ENCODE measurements around the gene HOXC9.

The HOXC9 gene

DNA sequence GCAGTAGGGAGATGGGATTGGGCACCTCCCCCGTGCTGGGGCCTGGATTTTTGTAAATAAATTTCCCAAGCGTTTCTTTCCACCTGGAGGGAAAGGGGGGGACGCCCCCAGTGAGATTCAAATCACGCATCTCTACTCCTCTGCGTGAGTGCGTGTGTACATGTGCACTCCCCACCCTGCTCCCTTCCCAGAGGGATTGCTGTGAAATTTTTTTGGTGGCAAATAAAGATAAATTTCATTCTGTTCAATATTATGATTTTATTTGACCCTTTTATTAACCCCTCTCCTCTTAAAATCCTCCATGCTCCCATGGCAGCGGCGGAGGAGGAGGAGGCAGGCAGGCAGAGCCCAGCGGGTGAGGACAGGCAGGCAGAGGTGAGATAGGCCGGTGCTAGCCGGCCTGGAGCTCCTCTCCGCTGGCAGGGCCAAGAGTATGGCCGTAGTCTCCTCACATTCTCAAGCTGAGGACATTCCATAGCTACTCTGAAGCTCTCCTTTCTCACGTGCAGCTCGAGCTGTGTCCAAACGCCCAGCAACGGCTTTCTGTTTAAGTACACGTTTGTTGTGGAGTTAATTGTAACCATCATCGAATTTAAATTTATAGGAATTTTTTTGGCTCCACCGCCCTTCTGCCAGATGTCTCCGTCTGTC lies 23.7 kb upstream of the HOXC9 start:
- DNase-seq (ENCODE audit: low read depth in 2 of 2), result no peak

DNA sequence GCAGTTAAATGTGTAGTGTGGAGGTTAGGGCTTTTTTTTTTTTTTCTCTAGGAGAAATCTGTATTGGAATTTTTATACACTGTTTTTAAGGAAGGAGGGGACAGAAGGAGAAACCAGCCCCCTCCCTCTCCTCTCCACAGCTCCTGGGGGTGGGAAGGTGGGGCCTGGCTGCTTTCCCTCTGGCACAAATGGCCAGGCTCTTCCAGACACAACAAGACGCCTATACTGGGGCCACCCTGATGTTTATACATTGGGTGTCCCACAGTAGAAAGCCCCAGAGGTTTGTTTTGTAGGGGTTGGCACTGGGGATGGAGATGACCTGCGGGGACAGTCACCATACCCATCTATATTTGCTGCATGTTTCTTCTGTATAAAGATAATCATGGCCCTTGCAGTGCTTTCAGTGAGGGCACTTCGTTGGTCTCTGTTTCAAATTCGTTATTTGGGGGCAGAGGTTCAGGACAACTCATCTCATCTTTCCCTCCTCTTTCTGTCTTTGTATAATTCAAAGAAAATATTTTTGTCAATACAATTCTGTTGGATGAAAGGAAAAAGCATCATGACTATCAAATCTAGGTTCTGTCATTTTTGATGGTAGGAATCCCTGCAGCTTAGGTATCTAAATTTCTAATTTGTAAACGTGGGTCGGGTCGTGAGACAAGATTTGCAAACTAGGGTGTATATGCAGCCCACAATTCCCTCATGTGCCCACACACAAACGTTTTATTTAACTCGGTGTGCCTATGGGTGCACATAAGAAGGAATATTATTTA lies 23.0 kb upstream of the HOXC9 start:
- DNase-seq (ENCODE audit: low read depth in 2 of 2), result no peak

DNA sequence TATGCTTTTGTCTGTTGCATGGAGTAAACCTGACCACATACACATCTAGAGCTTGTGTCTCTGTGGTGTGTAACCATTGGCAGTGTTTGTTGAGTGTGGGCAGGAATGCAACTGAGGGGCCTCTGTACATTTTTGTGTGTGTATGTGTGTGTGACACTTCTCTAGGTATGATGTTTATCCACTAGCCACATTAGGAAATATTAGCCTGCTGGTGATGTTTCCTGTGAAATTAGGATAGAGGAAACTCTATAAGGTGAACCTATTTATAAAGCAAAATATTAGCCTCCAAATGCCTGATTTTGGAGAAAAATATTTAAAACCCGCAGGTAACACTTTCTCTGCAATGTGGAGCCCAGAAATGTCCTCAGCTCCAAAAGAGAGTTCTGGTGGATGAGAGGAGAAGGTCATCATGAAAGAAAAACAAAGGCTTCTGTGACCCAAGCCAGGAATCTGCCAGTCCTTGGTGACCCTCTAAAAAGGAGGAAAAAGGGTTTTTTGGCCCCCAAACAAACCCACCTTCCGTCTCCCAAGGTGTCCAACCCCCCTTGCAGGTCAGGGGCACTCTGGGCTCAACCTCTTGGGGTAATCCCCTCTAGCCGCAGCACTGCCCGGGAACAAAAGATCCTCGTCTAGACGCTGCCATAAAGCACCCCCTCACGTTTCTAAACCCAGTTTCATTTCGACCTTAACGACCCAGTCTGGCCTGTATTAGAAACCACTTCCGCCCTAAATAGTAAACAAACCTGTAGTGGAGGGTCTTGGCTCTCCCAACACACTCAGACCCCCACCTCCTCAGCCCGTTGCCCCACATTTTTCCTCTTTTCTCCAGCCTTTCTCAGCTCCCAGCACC lies 22.1 kb upstream of the HOXC9 start:
- no peak for DNase-seq (ENCODE audit: low read depth in 2 of 2)

DNA sequence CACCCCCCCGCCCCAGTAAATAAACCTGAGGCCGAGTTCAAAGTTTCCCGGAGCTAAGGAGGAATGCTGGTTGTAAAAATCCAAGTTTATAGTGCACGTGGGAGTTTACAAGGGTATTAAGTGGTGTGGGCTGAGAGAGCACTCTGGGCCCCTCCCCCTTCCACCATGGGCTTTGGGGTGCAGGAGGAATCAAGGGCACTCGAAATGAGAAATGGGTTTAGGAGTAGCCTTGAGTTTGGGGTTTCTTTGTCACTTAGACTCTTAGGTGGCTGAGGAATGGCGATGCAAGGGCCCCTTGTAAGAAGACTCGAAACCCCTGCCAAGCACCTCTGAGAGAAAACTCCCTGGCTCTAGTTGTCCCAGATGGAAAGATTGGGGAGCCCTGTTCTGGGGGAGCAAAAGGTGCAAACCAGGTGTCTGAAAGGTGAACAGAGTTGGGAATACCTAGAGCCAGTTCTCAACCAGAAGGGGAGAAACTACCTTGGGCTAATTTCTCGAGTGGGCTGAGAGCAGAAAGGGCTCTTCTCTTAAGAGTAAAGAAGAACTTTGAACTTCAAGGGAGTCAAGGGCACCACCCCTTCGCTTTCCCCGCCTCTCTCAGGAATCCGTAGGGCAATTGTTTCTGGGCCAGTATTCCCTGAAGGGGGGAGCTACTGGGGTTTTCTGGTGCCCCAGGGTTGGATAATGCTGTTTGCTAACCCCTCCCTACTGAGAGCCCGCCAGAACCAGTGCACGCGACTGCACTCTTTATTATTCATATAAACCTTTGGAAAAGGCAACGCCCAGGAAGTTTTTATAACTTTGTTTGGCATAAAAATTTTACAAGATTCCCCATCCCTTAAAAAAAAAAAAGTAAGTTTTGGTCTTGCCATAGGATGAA lies 21.2 kb upstream of the HOXC9 start:
- DNase-seq (ENCODE audit: low read depth in 2 of 2), result no peak

DNA sequence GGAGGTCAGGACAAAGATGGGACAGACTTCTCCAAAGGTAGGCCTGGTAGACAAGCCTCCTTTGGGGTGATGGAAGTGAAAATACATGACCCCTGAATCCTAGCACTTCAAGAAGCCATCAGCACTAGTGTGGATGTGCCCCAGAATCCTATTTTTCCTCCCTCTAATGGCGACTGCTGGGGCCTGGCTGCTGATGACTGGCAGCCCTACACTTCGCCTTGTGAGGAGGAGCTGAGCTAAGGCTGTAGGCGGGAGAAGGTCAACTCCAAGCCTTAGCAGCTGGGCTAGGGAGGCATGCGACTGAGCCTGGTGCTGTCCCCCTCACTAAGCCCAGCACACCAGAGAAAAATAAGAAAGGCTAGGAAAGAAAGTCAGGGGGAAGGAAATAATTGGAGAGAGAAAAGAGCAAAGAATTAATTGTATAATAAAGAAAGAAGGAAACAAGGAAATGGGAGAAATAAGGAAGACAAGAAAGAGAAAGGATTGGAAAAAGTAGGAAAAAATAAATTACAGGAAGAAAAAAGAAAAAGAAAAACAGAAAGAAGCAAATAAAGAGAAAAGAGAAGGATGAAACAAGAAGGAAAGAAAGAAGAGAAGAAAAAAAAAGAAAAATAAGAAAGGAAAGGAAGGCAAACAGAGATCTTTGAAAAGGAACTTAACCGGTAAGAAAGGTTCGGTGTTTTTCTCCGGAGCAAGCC lies 19.7 kb upstream of the HOXC9 start:
- DNase-seq (ENCODE audit: low read depth in 2 of 2), result no peak

DNA sequence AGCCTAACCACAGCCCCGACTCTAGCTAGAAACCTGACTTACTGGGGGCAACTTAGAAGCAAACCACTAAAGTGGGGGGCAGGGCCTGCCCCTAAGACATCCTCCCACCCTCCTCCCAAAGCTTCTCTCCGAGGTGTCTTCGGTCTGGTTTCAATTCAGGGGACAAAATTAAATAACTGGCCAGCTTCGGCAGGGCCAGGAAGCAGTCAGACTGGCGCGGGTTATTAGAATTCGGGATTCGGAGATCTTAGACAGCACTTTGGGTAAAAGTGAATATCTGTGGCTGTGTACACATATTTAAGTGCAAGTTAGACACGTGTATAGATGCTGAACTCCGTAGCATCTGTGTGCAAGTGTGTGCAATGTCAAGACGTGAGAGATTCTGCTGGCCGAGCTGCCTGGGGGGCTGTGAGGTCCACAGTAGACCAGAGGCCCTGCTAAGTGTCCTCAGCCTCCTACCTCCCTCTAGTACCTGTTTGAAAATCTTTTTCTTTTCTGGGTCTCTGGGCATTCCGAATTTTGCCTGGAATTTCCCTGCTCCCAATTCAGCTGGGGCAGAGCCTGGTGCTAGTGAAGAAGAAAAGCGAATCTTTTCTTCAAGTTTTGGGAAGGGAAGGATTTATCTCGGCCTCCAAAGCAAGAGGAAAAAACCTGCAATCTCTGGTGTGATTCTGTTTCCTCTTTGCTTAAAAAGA lies 19.0 kb upstream of the HOXC9 start:
- DNase-seq (ENCODE audit: low read depth in 2 of 2), result no peak

DNA sequence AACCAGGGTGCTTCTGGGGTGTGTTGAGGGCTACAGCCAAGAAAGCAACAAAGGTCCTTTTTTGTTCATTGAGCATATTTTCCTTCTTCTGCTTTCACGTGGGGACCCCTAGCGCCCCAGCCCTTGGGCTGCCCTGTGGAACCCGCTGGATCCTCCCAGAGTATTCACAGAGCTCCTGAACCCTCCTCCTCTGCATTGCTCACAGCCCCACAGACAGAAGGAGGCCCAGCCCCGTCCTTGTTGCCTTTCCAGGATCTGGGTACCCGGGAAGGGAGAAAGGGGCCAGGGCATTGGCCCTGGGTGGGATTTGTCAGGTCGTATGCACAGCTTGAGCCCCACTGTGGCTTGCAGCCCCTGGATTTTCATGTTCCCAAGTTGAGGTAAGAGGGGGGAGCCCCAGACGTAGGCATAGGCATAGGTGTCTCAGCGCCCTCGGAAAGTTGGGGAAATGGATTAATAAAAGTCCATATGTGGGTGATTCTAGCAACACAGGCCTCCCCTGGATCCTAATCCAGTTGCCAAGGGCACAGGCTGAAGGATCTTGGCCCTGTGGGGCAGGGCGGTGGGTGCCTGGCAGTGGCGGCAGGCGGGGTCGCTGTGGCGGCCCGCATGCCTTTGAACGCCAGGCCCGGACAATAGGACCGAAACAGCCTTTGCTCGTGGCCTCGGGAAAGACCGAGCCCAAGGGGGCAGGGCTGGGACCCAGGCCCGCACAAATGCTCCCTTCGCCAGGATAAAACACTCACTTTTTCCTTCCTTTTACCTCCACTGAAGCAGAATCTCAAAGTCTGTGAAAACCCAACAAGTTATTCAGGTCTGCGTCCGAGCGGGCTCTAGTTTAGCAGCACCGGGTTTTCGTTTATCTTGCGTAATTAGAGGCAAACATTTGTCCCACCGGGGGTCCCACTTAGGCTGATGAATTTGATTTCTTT lies 18.1 kb upstream of the HOXC9 start:
- DNase-seq (ENCODE audit: low read depth in 2 of 2), result no peak

DNA sequence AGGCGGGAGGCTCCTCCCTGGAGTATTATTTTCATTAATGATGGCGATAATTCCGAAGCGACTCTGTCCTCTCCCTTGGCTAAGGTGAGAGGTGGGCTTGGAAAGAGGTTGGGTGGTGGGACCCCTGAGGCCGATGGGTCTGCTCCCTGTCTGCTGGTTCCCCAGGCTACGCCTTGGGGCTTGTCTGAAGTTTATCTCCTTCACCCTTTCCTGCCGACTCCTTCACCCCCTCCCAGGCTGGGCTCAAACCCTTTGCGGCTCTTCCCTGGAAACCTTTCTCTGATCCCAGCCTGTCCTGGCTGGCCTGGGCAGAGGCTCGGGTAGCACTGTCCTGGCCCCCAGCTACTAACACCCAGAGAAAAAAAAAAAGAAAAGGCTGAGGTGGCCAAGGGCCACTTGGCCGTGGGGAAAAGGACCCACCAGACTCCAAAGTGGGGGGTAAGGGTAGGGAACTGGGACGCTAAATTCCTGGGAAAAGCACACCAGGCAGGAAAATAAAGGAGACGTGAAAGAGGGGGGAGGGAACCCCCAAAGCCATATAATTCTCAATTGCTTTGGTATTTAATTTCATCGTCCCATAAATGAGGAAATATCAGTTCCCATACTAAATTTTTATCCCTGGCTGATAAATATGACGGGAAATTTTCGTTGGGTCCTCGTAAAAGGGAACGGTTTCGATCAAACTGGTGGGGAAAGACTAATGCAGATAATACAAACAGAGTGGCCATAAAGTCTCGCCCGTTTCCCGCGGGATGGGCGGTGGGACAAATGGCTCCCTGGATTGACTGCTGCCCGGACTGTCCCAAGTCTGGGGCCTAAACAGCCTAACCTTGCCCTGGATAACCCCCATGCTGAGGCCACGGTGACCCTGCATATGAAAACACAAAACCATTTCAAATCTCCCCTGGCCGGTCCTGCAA lies 17.1 kb upstream of the HOXC9 start:
- DNase-seq (ENCODE audit: low read depth in 2 of 2), result no peak

DNA sequence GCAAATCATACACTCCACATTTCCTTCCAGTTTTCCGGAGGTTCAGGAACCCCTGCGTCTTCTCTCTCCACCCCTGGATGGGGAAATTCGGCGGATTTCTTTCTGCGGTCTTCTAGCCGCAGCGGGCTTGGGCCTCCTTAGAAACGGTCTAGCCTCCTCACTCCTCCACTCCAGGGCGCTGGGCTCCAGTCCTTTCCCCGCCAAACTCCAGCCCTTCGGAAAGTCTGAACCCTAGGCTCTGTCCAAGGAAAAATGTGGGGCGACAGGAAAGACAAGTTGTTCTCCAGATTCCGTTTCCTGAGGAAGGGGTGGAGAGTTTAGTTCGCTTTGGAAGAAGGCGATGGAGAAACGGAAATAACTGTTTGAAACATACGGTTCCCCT lies 16.4 kb upstream of the HOXC9 start:
- DNase-seq (ENCODE audit: low read depth in 2 of 2), result no peak

DNA sequence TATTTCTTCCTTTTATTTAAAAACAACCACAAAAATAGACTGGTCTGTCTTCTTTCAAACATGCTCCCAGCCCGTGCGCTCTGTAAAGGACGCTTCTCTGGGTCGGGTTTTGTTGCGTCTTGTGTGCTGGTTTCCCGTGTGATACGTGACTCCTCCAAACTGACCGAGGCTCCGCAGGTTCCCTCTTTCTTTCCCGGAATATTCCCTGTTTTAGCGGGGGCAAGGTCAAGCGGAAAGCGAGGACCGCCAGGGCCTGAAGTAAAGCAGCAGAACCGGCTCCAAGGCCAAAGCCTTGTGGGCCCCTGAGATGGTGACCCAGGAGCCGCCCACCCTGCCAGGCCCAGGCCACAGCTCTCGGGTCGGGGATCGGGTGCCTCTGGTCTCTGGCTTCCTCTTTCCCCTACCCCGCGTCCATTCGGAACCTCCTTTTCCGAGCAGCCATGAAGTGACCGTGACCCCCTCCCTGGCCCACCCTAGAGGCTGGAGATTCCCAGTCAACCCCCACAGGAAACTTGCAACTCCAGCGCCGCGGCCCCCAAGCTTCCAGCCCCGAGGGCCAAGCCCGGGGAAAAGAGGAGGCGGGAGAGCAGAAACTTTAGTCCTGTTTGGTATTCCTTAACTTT lies 15.9 kb upstream of the HOXC9 start:
- DNase-seq (ENCODE audit: low read depth in 2 of 2), result no peak

DNA sequence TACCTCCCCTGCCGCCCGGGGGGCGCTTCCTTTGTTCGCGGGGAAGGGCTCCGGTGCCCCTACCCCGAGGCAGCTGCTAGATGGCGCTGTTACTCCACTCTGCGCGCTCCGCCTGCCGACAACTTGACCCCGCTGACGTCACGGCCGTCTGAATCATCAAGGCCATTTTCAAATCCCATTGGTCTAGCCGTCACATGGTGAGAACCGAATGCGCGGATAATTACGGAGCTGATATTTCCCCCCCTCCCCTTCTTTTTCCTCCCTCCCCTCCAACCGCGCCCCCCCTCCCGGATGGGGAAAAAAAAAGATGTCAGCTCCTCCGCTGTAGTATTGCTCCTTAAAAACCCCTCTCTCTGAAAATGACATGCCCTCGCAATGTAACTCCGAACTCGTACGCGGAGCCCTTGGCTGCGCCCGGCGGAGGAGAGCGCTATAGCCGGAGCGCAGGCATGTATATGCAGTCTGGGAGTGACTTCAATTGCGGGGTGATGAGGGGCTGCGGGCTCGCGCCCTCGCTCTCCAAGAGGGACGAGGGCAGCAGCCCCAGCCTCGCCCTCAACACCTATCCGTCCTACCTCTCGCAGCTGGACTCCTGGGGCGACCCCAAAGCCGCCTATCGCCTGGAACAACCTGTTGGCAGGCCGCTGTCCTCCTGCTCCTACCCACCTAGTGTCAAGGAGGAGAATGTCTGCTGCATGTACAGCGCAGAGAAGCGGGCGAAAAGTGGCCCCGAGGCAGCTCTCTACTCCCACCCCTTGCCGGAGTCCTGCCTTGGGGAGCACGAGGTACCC lies 14.9 kb upstream of the HOXC9 start, which contains the start of gene HOXC10:
Gene HOXC10, plus strand, starts transcription at position 246 of the 791 bp plus-strand sequence. Its CDS starts 114 bp downstream, at position 360.
- peak; percentile 27 to 70 for DNase-seq (ENCODE audit: low read depth in 2 of 2)

DNA sequence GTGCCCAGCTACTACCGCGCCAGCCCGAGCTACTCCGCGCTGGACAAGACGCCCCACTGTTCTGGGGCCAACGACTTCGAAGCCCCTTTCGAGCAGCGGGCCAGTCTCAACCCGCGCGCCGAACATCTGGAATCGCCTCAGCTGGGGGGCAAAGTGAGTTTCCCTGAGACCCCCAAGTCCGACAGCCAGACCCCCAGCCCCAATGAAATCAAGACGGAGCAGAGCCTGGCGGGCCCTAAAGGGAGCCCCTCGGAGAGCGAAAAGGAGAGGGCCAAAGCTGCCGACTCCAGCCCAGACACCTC lies 14.3 kb upstream of the HOXC9 start:
- DNase-seq (ENCODE audit: low read depth in 2 of 2), result no peak

DNA sequence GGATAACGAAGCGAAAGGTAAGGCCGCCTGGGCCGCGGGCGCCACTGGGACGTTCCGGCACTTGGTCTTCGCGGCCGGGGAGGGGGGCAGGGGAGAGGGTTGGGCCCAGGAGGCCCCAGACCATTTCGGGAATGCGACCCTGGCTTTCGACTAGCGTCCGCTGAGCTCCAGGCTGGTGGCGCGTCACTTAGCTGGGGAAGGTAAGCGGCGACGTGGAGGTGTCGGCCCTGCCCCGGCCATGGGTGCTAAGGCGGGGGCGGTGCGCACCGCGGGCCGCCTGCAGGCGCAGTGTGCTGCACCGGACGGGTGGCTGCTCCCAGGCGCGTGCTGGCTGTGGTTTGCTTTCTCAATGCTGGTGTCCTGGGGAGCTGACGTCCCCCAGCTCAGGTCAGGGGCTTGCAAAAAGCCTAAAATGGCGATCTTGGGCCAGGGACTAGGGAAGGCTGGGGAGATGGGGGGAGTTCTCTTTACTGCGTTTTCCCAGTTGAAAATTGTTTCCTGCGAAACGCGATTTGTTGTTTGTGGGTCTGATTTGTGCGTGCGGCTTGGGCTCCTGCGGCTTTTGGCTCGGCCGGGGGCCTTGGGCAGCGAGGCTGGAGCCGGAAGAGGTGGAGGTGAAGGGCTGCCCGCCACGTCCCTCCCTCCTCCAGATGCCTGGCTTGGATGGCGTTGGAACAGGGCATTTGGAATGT lies 13.8 kb upstream of the HOXC9 start:
- DNase-seq (ENCODE audit: low read depth in 2 of 2), result no peak

DNA sequence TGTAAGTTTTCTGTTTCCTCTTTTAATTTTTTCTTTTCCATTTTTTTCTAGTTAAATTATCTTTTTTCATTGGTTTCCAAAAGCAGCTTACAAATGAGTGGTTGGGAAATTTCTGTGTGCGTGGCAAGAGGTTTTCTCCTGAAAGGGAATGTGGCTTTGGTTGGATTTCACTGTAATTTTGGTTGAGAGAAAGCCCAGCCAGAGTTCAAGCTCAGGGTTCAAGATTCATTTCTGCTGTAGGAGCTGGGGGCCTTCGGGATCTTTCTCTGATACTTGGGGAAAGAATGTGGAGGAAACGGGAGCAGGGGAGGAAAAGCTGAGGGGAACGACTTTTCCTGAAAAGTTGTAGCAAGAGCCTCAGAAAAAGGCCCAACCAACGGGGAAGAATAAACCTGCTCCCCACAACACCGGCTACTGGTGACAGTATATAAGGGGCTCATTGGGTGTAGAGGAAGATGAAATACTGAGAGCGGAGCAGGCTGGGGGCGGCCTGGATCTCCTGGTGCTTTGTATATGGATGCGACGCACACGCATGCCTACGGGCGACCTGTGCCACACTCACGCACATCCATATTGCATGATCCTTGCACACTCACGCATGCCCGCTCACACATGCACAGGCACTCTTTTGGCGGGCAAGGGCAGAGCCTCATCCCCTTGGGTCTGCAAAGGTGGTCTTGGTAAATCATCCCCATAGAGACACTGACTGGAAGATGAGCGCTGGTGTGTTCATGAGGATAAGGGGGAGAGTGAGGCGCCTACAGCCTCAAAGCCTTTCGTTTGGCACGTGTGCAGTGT lies 13.1 kb upstream of the HOXC9 start:
- no peak for DNase-seq (ENCODE audit: low read depth in 2 of 2)

DNA sequence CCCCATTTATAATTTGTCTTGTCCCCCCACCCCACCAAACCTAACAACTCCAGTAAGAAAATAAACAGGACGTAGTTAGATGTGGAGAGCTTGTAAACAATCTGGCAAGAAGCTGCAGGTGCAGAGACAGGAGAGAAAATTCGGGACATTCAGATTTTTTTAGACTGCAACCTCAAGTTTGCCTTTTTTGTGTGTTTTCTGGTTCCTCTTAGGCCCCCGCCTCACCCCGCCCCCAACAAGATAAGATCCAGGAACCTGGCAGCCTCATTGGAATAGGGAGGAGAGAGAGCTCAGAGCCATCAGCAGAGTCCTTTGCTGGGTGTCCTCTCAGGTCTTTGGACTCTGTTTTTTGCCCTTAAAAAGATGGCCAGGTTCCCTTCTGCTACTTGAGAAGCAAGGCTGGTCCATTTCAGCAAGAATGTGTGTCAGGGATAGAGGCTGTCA lies 12.2 kb upstream of the HOXC9 start:
- DNase-seq (ENCODE audit: low read depth in 2 of 2), result no peak

Data from activated CD8-positive, alpha-beta memory T cell treated with anti-CD3 and anti-CD28 coated beads for 4 hours (primary cell).